ENCODE data around the gene MRFAP1.
"Not testable (repeated sequence)": the region's sequence is repeated elsewhere in the genome, so short reads cannot be mapped to it uniquely, and the experiment has no call there.

MRFAP1 gene

GRCh38 chr4:6657242-6658208 lies 17.0 kb downstream of the MRFAP1 start:
- in situ Hi-C loops (cut with MboI; ENCODE audit: low sequenced_read_pairs), result no loop called here
- Histone ChIP-seq H3K4me1 (no peaks in the 10 kb centered on the region), H3K27me3 (ENCODE audit: low read depth) (no peaks in the 10 kb centered on the region; the same call in 1 of the 2 replicates), H3K36me3 (replicated peaks) (no peaks in the 10 kb centered on the region), H3K4me3 (no peak overlapping the region), H3K9me3 (peaks cover 5% of the 10 kb centered on the region; the same call in 1 of the 2 replicates)
- no peak for DNase-seq (ENCODE audit: low spot score in 2 of 2)

DNA sequence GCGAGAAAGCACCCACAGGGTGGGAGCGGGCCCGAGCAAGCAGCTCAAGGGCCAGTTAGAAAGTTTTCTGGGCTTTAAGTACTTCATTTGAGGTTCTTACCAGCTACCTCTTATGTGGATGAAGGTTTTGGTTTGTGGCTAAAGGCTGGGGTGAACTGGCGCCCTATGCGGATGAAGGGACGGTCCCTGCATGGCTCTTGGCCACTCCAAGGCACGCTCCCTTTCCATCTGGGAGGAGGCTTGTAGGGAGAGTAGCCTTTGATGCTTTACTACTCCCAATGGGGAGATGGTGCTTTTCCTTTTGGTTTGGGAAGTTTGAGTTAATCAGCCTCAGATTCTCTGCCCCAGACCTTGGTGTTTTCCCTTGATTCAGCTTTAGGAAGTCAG lies 17.7 kb downstream of the MRFAP1 start:
- Histone ChIP-seq H3K4me3 (no peak overlapping the region), H3K9me3 (peaks cover 5% of the 10 kb centered on the region; the same call in 1 of the 2 replicates), H3K4me1 (no peaks in the 10 kb centered on the region), H3K27me3 (ENCODE audit: low read depth) (no peaks in the 10 kb centered on the region; the same call in 1 of the 2 replicates), H3K36me3 (replicated peaks) (no peaks in the 10 kb centered on the region)
- in situ Hi-C loops (cut with MboI; ENCODE audit: low sequenced_read_pairs), result no loop called here
- DNase-seq (ENCODE audit: low spot score in 2 of 2), result no peak

DNA sequence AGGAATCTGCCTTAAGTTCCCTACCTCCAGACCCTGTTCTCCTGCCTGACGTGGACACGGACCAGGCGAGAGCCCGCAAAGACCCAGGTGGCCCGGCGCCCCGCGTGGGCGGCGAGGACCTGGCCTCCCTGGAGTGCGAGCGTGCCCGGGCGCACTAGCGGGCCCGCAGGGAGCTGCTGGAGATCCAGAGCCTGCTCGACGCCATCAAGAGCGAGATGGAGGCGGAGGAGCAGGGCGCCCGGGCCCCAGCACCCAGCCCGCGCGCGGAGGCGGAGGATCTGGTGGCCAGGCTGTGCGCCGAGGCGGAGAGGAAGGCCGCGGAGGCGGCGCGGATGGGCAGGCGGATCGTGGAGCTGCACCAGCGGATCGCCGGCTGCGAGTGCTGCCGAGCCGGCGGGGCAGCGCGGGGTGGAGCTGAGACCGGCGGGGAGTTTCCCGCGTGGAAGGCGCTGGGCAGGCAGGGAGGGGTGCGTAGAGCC lies 18.2 kb downstream of the MRFAP1 start:
- in situ Hi-C loops (cut with MboI; ENCODE audit: low sequenced_read_pairs), result no loop called here
- H3K27me3 ChIP-seq (ENCODE audit: low read depth), result no peaks in the 10 kb centered on the region; the same call in 1 of the 2 replicates

DNA sequence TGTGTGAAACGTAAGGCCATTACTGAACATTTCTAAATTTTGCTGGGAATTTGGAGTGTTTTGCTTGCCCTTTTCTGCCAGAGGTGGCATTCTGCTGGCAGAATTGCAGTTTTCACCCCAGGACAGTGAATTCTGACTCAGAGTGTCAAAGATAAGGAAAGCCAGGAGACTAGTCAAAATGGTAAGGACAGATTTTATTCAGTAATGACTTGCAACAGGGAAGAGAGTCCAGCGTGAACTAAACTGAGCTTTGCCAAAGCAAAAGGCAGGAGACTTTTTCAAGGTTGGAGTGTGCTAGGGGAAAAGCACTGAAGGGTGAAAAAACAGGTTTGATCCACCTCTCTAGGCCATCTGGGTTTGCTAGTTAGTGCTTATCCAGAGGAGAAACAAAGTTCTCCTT lies 19.4 kb downstream of the MRFAP1 start:
- in situ Hi-C loops (cut with MboI; ENCODE audit: low sequenced_read_pairs), result no loop called here
- DNase-seq (ENCODE audit: low spot score in 2 of 2), result no peak
- no peaks in the 10 kb centered on the region for H3K4me1 ChIP-seq

More for the DNA sequence above, 18.2 kb downstream of the MRFAP1 start:
- H3K4me1 ChIP-seq, result no peaks in the 10 kb centered on the region
- H3K4me3 ChIP-seq, result no peak overlapping the region
- no peak for DNase-seq (ENCODE audit: low spot score in 2 of 2)
- H3K9me3 ChIP-seq, result peaks cover 5% of the 10 kb centered on the region; the same call in 1 of the 2 replicates
- H3K36me3 ChIP-seq (replicated peaks), result no peaks in the 10 kb centered on the region

GRCh38 chr4:6660430-6660829 lies 19.9 kb downstream of the MRFAP1 start:
- H3K27me3 ChIP-seq (ENCODE audit: low read depth), result no peaks in the 10 kb centered on the region; the same call in 1 of the 2 replicates
- in situ Hi-C loops (cut with MboI; ENCODE audit: low sequenced_read_pairs), result no loop called here
- no peaks in the 10 kb centered on the region for H3K9me3 ChIP-seq
- H3K4me3 ChIP-seq, result no peak overlapping the region
- no peak for DNase-seq (ENCODE audit: low spot score in 2 of 2)
- H3K4me1 ChIP-seq, result no peaks in the 10 kb centered on the region
- no peaks in the 10 kb centered on the region for H3K36me3 ChIP-seq (replicated peaks)

More for the DNA sequence above, 19.4 kb downstream of the MRFAP1 start:
- no peaks in the 10 kb centered on the region; the same call in 1 of the 2 replicates for H3K27me3 ChIP-seq (ENCODE audit: low read depth)
- H3K36me3 ChIP-seq (replicated peaks), result no peaks in the 10 kb centered on the region
- no peaks in the 10 kb centered on the region for H3K9me3 ChIP-seq
- no peak overlapping the region for H3K4me3 ChIP-seq

DNA sequence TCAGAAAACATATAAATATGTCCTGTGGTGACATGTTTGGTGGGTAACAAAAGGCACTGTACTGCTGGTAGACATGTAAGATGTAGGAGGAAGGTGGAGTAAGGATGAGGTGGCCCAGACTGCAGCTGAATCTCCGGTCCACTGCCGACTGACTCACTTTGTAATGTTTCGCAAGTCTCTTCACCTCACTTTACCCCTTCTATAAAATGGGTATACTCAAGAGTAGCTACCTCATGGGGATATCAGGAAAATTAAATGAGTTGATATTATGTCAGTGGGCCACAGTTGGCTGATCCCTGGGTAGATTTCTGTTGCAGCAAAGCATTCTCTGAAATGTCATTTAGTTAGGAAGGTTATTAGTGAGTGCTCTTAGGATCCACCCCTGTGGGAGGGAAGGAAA lies 22.1 kb downstream of the MRFAP1 start:
- Histone ChIP-seq H3K4me1 (no peaks in the 10 kb centered on the region), H3K9me3 (no peaks in the 10 kb centered on the region), H3K36me3 (replicated peaks) (no peaks in the 10 kb centered on the region), H3K4me3 (no peak overlapping the region), H3K27me3 (ENCODE audit: low read depth) (no peaks in the 10 kb centered on the region; the same call in 1 of the 2 replicates)
- in situ Hi-C loops (cut with MboI; ENCODE audit: low sequenced_read_pairs), result no loop called here
- DNase-seq (ENCODE audit: low spot score in 2 of 2), result no peak

GRCh38 chr4:6663596-6664393 lies 23.3 kb downstream of the MRFAP1 start:
- no peaks in the 10 kb centered on the region for H3K9me3 ChIP-seq
- no peaks in the 10 kb centered on the region for H3K36me3 ChIP-seq (replicated peaks)
- in situ Hi-C loops (cut with MboI; ENCODE audit: low sequenced_read_pairs), result no loop called here
- no peaks in the 10 kb centered on the region; the same call in 1 of the 2 replicates for H3K27me3 ChIP-seq (ENCODE audit: low read depth)
- no peak overlapping the region for H3K4me3 ChIP-seq
- no peaks in the 10 kb centered on the region; the same call in 1 of the 2 replicates for H3K4me1 ChIP-seq
- no peak for DNase-seq (ENCODE audit: low spot score in 2 of 2)

- no peaks in the 10 kb centered on the region for H3K9me3 ChIP-seq
- in situ Hi-C loops (cut with MboI; ENCODE audit: low sequenced_read_pairs), result no loop called here
- no peak for DNase-seq (ENCODE audit: low spot score in 2 of 2)
- no peaks in the 10 kb centered on the region; the same call in 1 of the 2 replicates for H3K27me3 ChIP-seq (ENCODE audit: low read depth)
- no peaks in the 10 kb centered on the region; the same call in 1 of the 2 replicates for H3K4me1 ChIP-seq
- H3K36me3 ChIP-seq (replicated peaks), result no peaks in the 10 kb centered on the region
- no peak overlapping the region for H3K4me3 ChIP-seq
Observed at GRCh38 chr4:6665320-6665654, 24.8 kb downstream of the MRFAP1 start.

DNA sequence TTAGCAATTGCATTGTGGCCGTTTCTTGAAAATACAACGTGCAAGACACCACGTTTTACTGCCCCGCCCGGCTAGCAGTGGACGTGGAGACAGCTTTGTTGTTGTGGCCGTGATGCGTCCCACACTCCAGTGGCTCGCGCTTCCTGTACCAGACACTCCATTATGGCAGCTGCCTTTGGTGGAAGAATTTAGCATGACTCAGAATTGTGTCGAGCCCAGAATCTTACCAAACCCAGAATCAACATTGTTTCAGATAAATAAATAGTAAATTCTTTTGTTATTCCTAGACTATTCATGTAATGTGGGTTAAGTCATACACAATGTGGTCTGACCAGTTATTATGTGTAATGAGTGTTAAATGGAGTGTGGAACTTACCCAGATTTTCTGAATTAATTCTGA lies 27.9 kb downstream of the MRFAP1 start:
- no peak for DNase-seq (ENCODE audit: low spot score in 2 of 2)
- no peaks in the 10 kb centered on the region for H3K36me3 ChIP-seq (replicated peaks)
- H3K9me3 ChIP-seq, result no peaks in the 10 kb centered on the region; the same call in 1 of the 2 replicates
- peaks cover 3% of the 10 kb centered on the region for H3K4me1 ChIP-seq
- in situ Hi-C loops (cut with MboI; ENCODE audit: low sequenced_read_pairs), result no loop called here
- H3K27me3 ChIP-seq (ENCODE audit: low read depth), result no peaks in the 10 kb centered on the region
- H3K4me3 ChIP-seq, result no peak overlapping the region

DNA sequence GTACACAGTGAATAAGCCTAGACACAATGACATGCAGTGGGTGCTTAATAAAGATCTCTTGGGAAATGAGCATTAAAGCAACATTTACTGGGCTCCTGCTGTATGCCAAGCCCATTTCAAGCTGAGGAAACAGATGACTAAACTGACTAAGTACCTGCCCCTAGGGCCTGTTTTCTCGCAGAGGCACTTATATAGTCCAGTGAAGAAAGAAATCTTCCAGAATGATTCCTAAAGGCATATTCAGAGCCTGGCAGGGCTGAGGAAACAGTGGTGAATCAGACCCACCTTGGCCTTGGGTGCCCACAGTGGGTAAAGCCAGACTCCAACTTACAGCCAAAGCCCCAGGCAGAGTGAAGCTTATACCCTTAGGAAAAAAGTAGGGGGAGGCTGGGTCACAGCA lies 31.2 kb downstream of the MRFAP1 start:
- Histone ChIP-seq H3K4me3 (no peak overlapping the region), H3K4me1 (peaks cover 23% of the 10 kb centered on the region), H3K36me3 (replicated peaks) (peaks cover 16% of the 10 kb centered on the region), H3K27me3 (ENCODE audit: low read depth) (no peaks in the 10 kb centered on the region), H3K9me3 (no peaks in the 10 kb centered on the region; the same call in 1 of the 2 replicates)
- DNase-seq (ENCODE audit: low spot score in 2 of 2), result no peak
- in situ Hi-C loops (cut with MboI; ENCODE audit: low sequenced_read_pairs), result no loop called here

GRCh38 chr4:6672131-6672530 lies 31.6 kb downstream of the MRFAP1 start:
- Histone ChIP-seq H3K4me3 (no peak overlapping the region), H3K27me3 (ENCODE audit: low read depth) (no peaks in the 10 kb centered on the region), H3K9me3 (no peaks in the 10 kb centered on the region; the same call in 1 of the 2 replicates), H3K36me3 (replicated peaks) (peaks cover 18% of the 10 kb centered on the region), H3K4me1 (peaks cover 28% of the 10 kb centered on the region)
- DNase-seq (ENCODE audit: low spot score in 2 of 2), result no peak
- in situ Hi-C loops (cut with MboI; ENCODE audit: low sequenced_read_pairs), result no loop called here

GRCh38 chr4:6672541-6673190 lies 32.2 kb downstream of the MRFAP1 start:
- H3K9me3 ChIP-seq; DNase-seq (ENCODE audit: low spot score in 2 of 2); H3K27me3 ChIP-seq (ENCODE audit: low read depth); in situ Hi-C loops (cut with MboI; ENCODE audit: low sequenced_read_pairs); H3K4me3 ChIP-seq: not testable (repeated sequence)
- Histone ChIP-seq H3K36me3 (replicated peaks) (peaks cover 18% of the 10 kb centered on the region), H3K4me1 (peaks cover 32% of the 10 kb centered on the region)

DNA sequence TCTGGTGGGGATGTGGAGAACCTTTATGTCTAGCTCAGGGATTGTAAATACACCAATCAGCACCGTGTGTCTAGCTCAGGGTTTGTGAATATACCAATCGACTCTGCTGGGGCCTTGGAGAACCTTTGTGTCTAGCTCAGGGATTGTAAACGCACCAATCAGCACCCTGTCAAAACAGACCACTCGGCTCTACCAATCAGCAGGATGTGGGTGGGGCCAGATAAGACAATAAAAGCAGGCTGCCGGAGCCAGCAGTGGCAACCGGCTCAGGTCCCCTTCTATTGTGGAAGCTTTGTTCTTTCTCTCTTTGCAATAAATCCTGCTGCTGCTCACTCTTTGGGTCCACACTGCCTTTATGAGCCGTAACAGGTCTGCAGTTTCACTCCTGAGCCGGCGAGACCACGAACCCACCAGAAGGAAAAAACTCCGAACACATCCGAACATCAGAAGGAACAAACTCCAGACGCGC lies 32.7 kb downstream of the MRFAP1 start:
- Histone ChIP-seq H3K4me1 (peaks cover 32% of the 10 kb centered on the region), H3K36me3 (replicated peaks) (peaks cover 18% of the 10 kb centered on the region), H3K4me3 (peak overlapping the region; percentile 47)
- H3K9me3 ChIP-seq; H3K27me3 ChIP-seq (ENCODE audit: low read depth); in situ Hi-C loops (cut with MboI; ENCODE audit: low sequenced_read_pairs): not testable (repeated sequence)
- peak in 1 of 2 experiments; percentile 43 for DNase-seq (ENCODE audit: low spot score in 2 of 2)
